Measurements from ENCODE around the gene METTL27. TPM values are rescaled to one million over a fixed set of nuclear protein-coding genes. Genes with fewer than 3 reads are reported as not detected.
"Not testable (repeated sequence)": the region's sequence is repeated elsewhere in the genome, so short reads cannot be mapped to it uniquely, and the experiment has no call there.

Gene METTL27
- total and polyA plus RNA-seq, 8 donors = 0.80 to 4.8 (median 2.0) TPM; not detected in 4

- Histone ChIP-seq H3K27ac (no peak overlapping the region), H3K27me3 (peaks cover 0 to 58% (median 15%) of the 10 kb centered on the region in 3 donors), H3K4me1 (no peaks in the 10 kb centered on the region), H3K9me3 (peaks cover 0 to 5% (median 0%) of the 10 kb centered on the region in 4 donors), H3K36me3 (no peaks in the 10 kb centered on the region), H3K4me3 (no peak overlapping the region)
- DNase-seq = no peak
- 69 to 71% (median 69%) methylated on average over 10 of the region's 10 CpGs for WGBS, 5 donors
- TF ChIP-seq POLR2A (IDR thresholded peaks at IDR 0.05) (no peak), CTCF (IDR thresholded peaks at IDR 0.05) (no peak), POLR2AphosphoS5 (IDR thresholded peaks at IDR 0.05) (no peak), EP300 (IDR thresholded peaks at IDR 0.05) (no peak)
- intact Hi-C loops (cut with DNase I; ENCODE audit: low total_unique reads) = no loop called here
Observed at GRCh38 chr7:73799282-73800141, 42.8 kb downstream of the METTL27 start.

- 80 to 96% (median 96%) methylated on average over 4 to 30 of the region's 34 CpGs; no CpG with 5 or more reads in 1 of the 5 donors for WGBS, 5 donors
- intact Hi-C loops (cut with DNase I; ENCODE audit: low total_unique reads); H3K27ac ChIP-seq; H3K9me3 ChIP-seq; H3K4me3 ChIP-seq; H3K36me3 ChIP-seq; DNase-seq: not testable (repeated sequence)
- Histone ChIP-seq H3K4me1 (peaks cover 5 to 16% (median 14%) of the 10 kb centered on the region in 4 donors), H3K27me3 (peaks cover 0 to 62% (median 20%) of the 10 kb centered on the region in 3 donors)
Observed at GRCh38 chr7:73797176-73797575, 45.1 kb downstream of the METTL27 start.

- Histone ChIP-seq H3K27me3 (peaks cover 0 to 67% (median 25%) of the 10 kb centered on the region in 3 donors), H3K4me1 (peaks cover 5 to 16% (median 14%) of the 10 kb centered on the region in 4 donors)
- H3K27ac ChIP-seq; intact Hi-C loops (cut with DNase I; ENCODE audit: low total_unique reads); H3K4me3 ChIP-seq; H3K9me3 ChIP-seq; H3K36me3 ChIP-seq; DNase-seq: not testable (repeated sequence)
- 41 to 81% (median 60%) methylated on average over 2 to 6 of the region's 6 CpGs for WGBS, 5 donors
Observed at GRCh38 chr7:73796656-73797055, 45.7 kb downstream of the METTL27 start.

- H3K4me3 ChIP-seq; H3K36me3 ChIP-seq; DNase-seq; intact Hi-C loops (cut with DNase I; ENCODE audit: low total_unique reads); H3K9me3 ChIP-seq; H3K27ac ChIP-seq: not testable (repeated sequence)
- H3K27me3 ChIP-seq = peaks cover 0 to 71% (median 28%) of the 10 kb centered on the region in 3 donors
- peaks cover 5 to 16% (median 14%) of the 10 kb centered on the region in 4 donors for H3K4me1 ChIP-seq
Observed at GRCh38 chr7:73795188-73795587, 47.1 kb downstream of the METTL27 start.

GRCh38 chr7:73791170-73791690 is 51.1 kb downstream of the METTL27 start:
- WGBS, 5 donors = 85 to 98% (median 89%) methylated on average over 7 of the region's 7 CpGs
- H3K4me3 ChIP-seq; DNase-seq; intact Hi-C loops (cut with DNase I; ENCODE audit: low total_unique reads); H3K27ac ChIP-seq; H3K36me3 ChIP-seq: not testable (repeated sequence)
- peaks cover 0 to 78% (median 18%) of the 10 kb centered on the region in 3 donors for H3K27me3 ChIP-seq
- H3K4me1 ChIP-seq = peaks cover 5 to 16% (median 14%) of the 10 kb centered on the region in 4 donors
- H3K9me3 ChIP-seq = peaks cover 0 to 24% (median 6%) of the 10 kb centered on the region in 4 donors

GRCh38 chr7:73789051-73789450 is 53.3 kb downstream of the METTL27 start:
- H3K4me1 ChIP-seq = peaks cover 4 to 14% (median 11%) of the 10 kb centered on the region in 4 donors
- H3K27ac ChIP-seq = no peak overlapping the region
- intact Hi-C loops (cut with DNase I; ENCODE audit: low total_unique reads) = no loop called here
- no peaks in the 10 kb centered on the region for H3K36me3 ChIP-seq
- H3K9me3 ChIP-seq = peaks cover 0 to 19% (median 6%) of the 10 kb centered on the region in 4 donors
- H3K27me3 ChIP-seq = peaks cover 0 to 77% (median 20%) of the 10 kb centered on the region in 3 donors
- 82 to 93% (median 90%) methylated on average over 4 of the region's 4 CpGs for WGBS, 5 donors
- DNase-seq = no peak
- H3K4me3 ChIP-seq = no peak overlapping the region
- TF ChIP-seq CTCF (IDR thresholded peaks at IDR 0.05) = no peak
- no peak for TF ChIP-seq EP300 (IDR thresholded peaks at IDR 0.05)
- no peak for TF ChIP-seq POLR2A (IDR thresholded peaks at IDR 0.05)
- no peak for TF ChIP-seq POLR2AphosphoS5 (IDR thresholded peaks at IDR 0.05)

GRCh38 chr7:73787786-73788048 is 54.6 kb downstream of the METTL27 start:
- DNase-seq; H3K4me3 ChIP-seq; intact Hi-C loops (cut with DNase I; ENCODE audit: low total_unique reads); H3K27ac ChIP-seq; H3K36me3 ChIP-seq; H3K4me1 ChIP-seq: not testable (repeated sequence)
- Histone ChIP-seq H3K27me3 (peaks cover 0 to 72% (median 18%) of the 10 kb centered on the region in 3 donors), H3K9me3 (peaks cover 0 to 19% (median 6%) of the 10 kb centered on the region in 4 donors)
- 78 to 96% (median 84%) methylated on average over 1 of the region's 1 CpG for WGBS, 5 donors

Measured in stomach (tissue), 9 donors.